Measurements from ENCODE around the gene FGF7.
"Not testable (repeated sequence)": the region's sequence is repeated elsewhere in the genome, so short reads cannot be mapped to it uniquely, and the experiment has no call there.

The FGF7 gene

GRCh38 chr15:49439678-49440395, 16.8 kb downstream of the FGF7 start:
- no peak for DNase-seq (ENCODE audit: low spot score)

GRCh38 chr15:49441356-49441755, 18.3 kb downstream of the FGF7 start:
- DNase-seq (ENCODE audit: low spot score): no peak

- no peak for DNase-seq (ENCODE audit: low spot score)
These were observed 18.8 kb downstream of the FGF7 start for GRCh38 chr15:49441816-49442215.

GRCh38 chr15:49452595-49452994, 29.6 kb downstream of the FGF7 start:
- DNase-seq (ENCODE audit: low spot score): no peak

- DNase-seq (ENCODE audit: low spot score): no peak
These were observed 33.1 kb downstream of the FGF7 start for GRCh38 chr15:49456166-49456565.

- no peak for DNase-seq (ENCODE audit: low spot score)
These were observed 35.1 kb downstream of the FGF7 start for GRCh38 chr15:49458145-49458544.

- no peak for DNase-seq (ENCODE audit: low spot score)
These were observed 37.4 kb downstream of the FGF7 start for GRCh38 chr15:49460411-49460941.

- DNase-seq (ENCODE audit: low spot score): no peak
These were observed 39.3 kb downstream of the FGF7 start for GRCh38 chr15:49462232-49462844.

- no peak for DNase-seq (ENCODE audit: low spot score)
These were observed 41.5 kb downstream of the FGF7 start for GRCh38 chr15:49464522-49464921.

- no peak for DNase-seq (ENCODE audit: low spot score)
These were observed 43.1 kb downstream of the FGF7 start for GRCh38 chr15:49466119-49466518.

GRCh38 chr15:49467746-49468480, 44.9 kb downstream of the FGF7 start:
- no peak for DNase-seq (ENCODE audit: low spot score)

GRCh38 chr15:49468481-49468839, 45.4 kb downstream of the FGF7 start:
- DNase-seq (ENCODE audit: low spot score): no peak

- not testable (repeated sequence) for DNase-seq (ENCODE audit: low spot score)
These were observed 48.2 kb downstream of the FGF7 start for GRCh38 chr15:49471248-49471647.

GRCh38 chr15:49471733-49472132, 48.7 kb downstream of the FGF7 start:
- no peak for DNase-seq (ENCODE audit: low spot score)

GRCh38 chr15:49472338-49472737, 49.3 kb downstream of the FGF7 start:
- DNase-seq (ENCODE audit: low spot score): no peak

GRCh38 chr15:49473031-49473430, 50.0 kb downstream of the FGF7 start:
- DNase-seq (ENCODE audit: low spot score): no peak

GRCh38 chr15:49478021-49478420, 55.0 kb downstream of the FGF7 start:
- not testable (repeated sequence) for DNase-seq (ENCODE audit: low spot score)

GRCh38 chr15:49478982-49479381, 55.9 kb downstream of the FGF7 start:
- not testable (repeated sequence) for DNase-seq (ENCODE audit: low spot score)

- not testable (repeated sequence) for DNase-seq (ENCODE audit: low spot score)
These were observed 62.4 kb downstream of the FGF7 start for GRCh38 chr15:49485401-49485800.

GRCh38 chr15:49490966-49491365, 67.9 kb downstream of the FGF7 start:
- no peak for DNase-seq (ENCODE audit: low spot score)

- DNase-seq (ENCODE audit: low spot score): no peak
These were observed 69.1 kb downstream of the FGF7 start for GRCh38 chr15:49492151-49492550.

- no peak for DNase-seq (ENCODE audit: low spot score)
These were observed 69.8 kb downstream of the FGF7 start for GRCh38 chr15:49492830-49493229.

GRCh38 chr15:49494842-49495241, 71.8 kb downstream of the FGF7 start:
- DNase-seq (ENCODE audit: low spot score): no peak
